Adrenal gland (tissue), 5 donors: ENCODE data around the gene FLVCR2.
"Not testable (repeated sequence)": the region's sequence is repeated elsewhere in the genome, so short reads cannot be mapped to it uniquely, and the experiment has no call there.

Source experiments
- CTCF ChIP-seq, 6 experiments: fragments of 450-650 bp in 4 of 6; fragments of 200-600 bp in 2 of 6; sonication (generic) in 1 of 6; IDR thresholded peaks; 1 replicate in 5 of 6; 2 replicates in 1 of 6; pipeline versions ENCODE4 v1.5.1 to v1.8.0; 2016 to 2021; ENCODE audit warnings: antibody characterized with exemption in 6 of 6, mild to moderate bottlenecking in 2 of 6, moderate library complexity in 1 of 6
- POLR2A ChIP-seq, 2 donors: fragments of 450-650 bp; IDR thresholded peaks; one replicate each; pipeline ENCODE4 v1.6.1; 2017; ENCODE audit warnings: antibody characterized with exemption in 2 of 2, mild to moderate bottlenecking in 2 of 2, moderate library complexity in 1 of 2
- donor health status: DM: no; HTN: no; CAD: no.

DNA sequence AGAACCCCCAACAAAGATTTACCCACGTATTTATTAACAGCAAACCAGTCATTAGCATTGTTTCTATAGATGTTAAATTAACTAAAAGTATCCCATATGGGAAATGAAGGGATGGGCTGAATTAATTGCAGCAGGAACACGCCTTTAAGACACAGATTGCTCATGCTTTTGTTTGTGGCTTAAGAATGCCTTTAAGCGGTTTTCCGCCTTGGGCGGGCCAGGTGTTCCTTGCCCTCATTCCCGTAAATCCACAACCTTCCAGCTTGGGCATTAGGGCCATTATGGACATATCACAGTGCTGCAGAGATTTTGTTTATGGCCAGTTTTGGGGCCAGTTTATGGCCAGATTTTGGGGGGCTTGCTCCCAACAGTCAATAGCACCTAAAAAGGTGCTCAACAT lies 22.6 kb downstream of the FLVCR2 start:
- not testable (repeated sequence) for TF ChIP-seq CTCF, POLR2A (IDR thresholded peaks at IDR 0.05)
